Measurements from ENCODE around the gene CBX8.
A peak's percentile ranks its signal among the peaks of the same experiment; 100 is the strongest.

CBX8 gene

GRCh38 chr17:79842656-79843473 lies 46.0 kb upstream of the CBX8 start:
- H3K9me3 ChIP-seq: no peaks in the 10 kb centered on the region
- H3K4me3 ChIP-seq (ENCODE audit: low read depth in 1 of 2, low read length in 1 of 2): peak overlapping the region in 1 of 2 experiments; percentile 58
- H3K27me3 ChIP-seq: peaks cover 84% of the 10 kb centered on the region
- H3K27ac ChIP-seq: no peak overlapping the region
- H3K36me3 ChIP-seq: no peaks in the 10 kb centered on the region
- peaks cover 52 to 59% of the 10 kb centered on the region in 2 experiments for H3K4me1 ChIP-seq (ENCODE audit: control insufficient read depth in 1 of 2, insufficient read depth in 1 of 2, low read depth in 1 of 2, low read length in 1 of 2)
- no peak for TF ChIP-seq CTCF (IDR thresholded peaks at IDR 0.05)

GRCh38 chr17:79842136-79842655 lies 45.3 kb upstream of the CBX8 start:
- no peak for TF ChIP-seq CTCF (IDR thresholded peaks at IDR 0.05)
- Histone ChIP-seq H3K36me3 (no peaks in the 10 kb centered on the region), H3K9me3 (no peaks in the 10 kb centered on the region), H3K4me1 (ENCODE audit: control insufficient read depth in 1 of 2, insufficient read depth in 1 of 2, low read depth in 1 of 2, low read length in 1 of 2) (peaks cover 58 to 64% of the 10 kb centered on the region in 2 experiments), H3K27me3 (peaks cover 77% of the 10 kb centered on the region), H3K4me3 (ENCODE audit: low read depth in 1 of 2, low read length in 1 of 2) (peak overlapping the region in 1 of 2 experiments; percentile 58), H3K27ac (no peak overlapping the region)

- Histone ChIP-seq H3K27me3 (peaks cover 71% of the 10 kb centered on the region), H3K4me3 (ENCODE audit: low read depth in 1 of 2, low read length in 1 of 2) (peak overlapping the region in 1 of 2 experiments; percentile 97), H3K36me3 (peaks cover 2% of the 10 kb centered on the region), H3K9me3 (no peaks in the 10 kb centered on the region), H3K27ac (no peak overlapping the region), H3K4me1 (ENCODE audit: control insufficient read depth in 1 of 2, insufficient read depth in 1 of 2, low read depth in 1 of 2, low read length in 1 of 2) (peaks cover 65 to 71% of the 10 kb centered on the region in 2 experiments)
- no peak for TF ChIP-seq CTCF (IDR thresholded peaks at IDR 0.05)
Observed at GRCh38 chr17:79841369-79842135, 44.7 kb upstream of the CBX8 start.

GRCh38 chr17:79840989-79841286 lies 44.1 kb upstream of the CBX8 start:
- Histone ChIP-seq H3K27ac (peak overlapping the region; percentile 95), H3K36me3 (peaks cover 8% of the 10 kb centered on the region), H3K4me3 (ENCODE audit: low read depth in 1 of 2, low read length in 1 of 2) (peak overlapping the region; percentile 75 to 97), H3K9me3 (no peaks in the 10 kb centered on the region), H3K4me1 (ENCODE audit: control insufficient read depth in 1 of 2, insufficient read depth in 1 of 2, low read depth in 1 of 2, low read length in 1 of 2) (peaks cover 71 to 77% of the 10 kb centered on the region in 2 experiments), H3K27me3 (peaks cover 65% of the 10 kb centered on the region)
- TF ChIP-seq CTCF (IDR thresholded peaks at IDR 0.05): no peak

GRCh38 chr17:79840269-79840988 lies 43.6 kb upstream of the CBX8 start:
- Histone ChIP-seq H3K27ac (peak overlapping the region; percentile 95), H3K27me3 (peaks cover 60% of the 10 kb centered on the region), H3K4me1 (ENCODE audit: control insufficient read depth in 1 of 2, insufficient read depth in 1 of 2, low read depth in 1 of 2, low read length in 1 of 2) (peaks cover 74 to 81% of the 10 kb centered on the region in 2 experiments), H3K9me3 (no peaks in the 10 kb centered on the region), H3K4me3 (ENCODE audit: low read depth in 1 of 2, low read length in 1 of 2) (peak overlapping the region; percentile 75 to 97), H3K36me3 (peaks cover 13% of the 10 kb centered on the region)
- peak; percentile 54 for TF ChIP-seq CTCF (IDR thresholded peaks at IDR 0.05)

Measured in neutrophil (primary cell).